MM.1S (cell line): ENCODE data around the gene KRT5.

ENCODE experiments used
- DNase-seq: peaks from one replicate; pipeline ENCODE4 v3.0.0-alpha.2; 2015
- H2AFZ ChIP-seq: fragments of 300-600 bp; sonication (generic); 2 replicates; pipeline ENCODE4 v1.6.0; 2016; ENCODE audit warnings: antibody characterized with exemption, low read length
- H3F3A ChIP-seq: fragments of 300-600 bp; sonication (generic); 2 replicates; pipeline ENCODE4 v1.6.1; 2016; ENCODE audit warnings: mild to moderate bottlenecking, antibody characterized with exemption, low read length, moderate library complexity, mixed read lengths; ENCODE audit not compliant: insufficient read depth
- H3K27ac ChIP-seq: fragments of 300-600 bp; sonication (generic); 2 replicates; pipeline ENCODE4 v1.5.1; 2016; ENCODE audit warnings: mild to moderate bottlenecking, low read length
- H3K27me3 ChIP-seq: fragments of 300-600 bp; sonication (generic); replicated peaks from 2 replicates; pipeline ENCODE4 v1.6.0; 2016; ENCODE audit warnings: low read length; ENCODE audit not compliant: insufficient read depth
- H3K36me3 ChIP-seq: fragments of 300-600 bp; sonication (generic); replicated peaks from 2 replicates; pipeline ENCODE4 v1.6.1; 2016; ENCODE audit warnings: mild to moderate bottlenecking, low read length, mixed read lengths; ENCODE audit not compliant: insufficient read depth
- H3K4me1 ChIP-seq: fragments of 300-600 bp; sonication (generic); 2 replicates; pipeline ENCODE4 v1.6.1; 2016; ENCODE audit warnings: low read length, mixed read lengths
- H3K4me2 ChIP-seq: fragments of 300-600 bp; sonication (generic); 2 replicates; pipeline ENCODE4 v1.6.0; 2016; ENCODE audit warnings: low read depth, low read length
- H3K4me3 ChIP-seq: fragments of 300-600 bp; sonication (generic); 2 replicates; pipeline ENCODE4 v1.5.1; 2016; ENCODE audit warnings: low read length, mixed read lengths
- H3K79me2 ChIP-seq: fragments of 300-600 bp; sonication (generic); 2 replicates; pipeline ENCODE4 v1.6.1; 2016; ENCODE audit warnings: mixed run types, low read length, mixed read lengths
- H3K9ac ChIP-seq: fragments of 300-600 bp; sonication (generic); 2 replicates; pipeline ENCODE4 v1.6.1; 2016; ENCODE audit warnings: low read length, mixed read lengths
- H3K9me2 ChIP-seq: fragments of 300-600 bp; sonication (generic); replicated peaks from 2 replicates; pipeline ENCODE4 v1.6.1; 2016; ENCODE audit warnings: mild to moderate bottlenecking, low read length, mixed read lengths; ENCODE audit not compliant: insufficient read depth
- H3K9me3 ChIP-seq: fragments of 300-600 bp; sonication (generic); replicated peaks from 2 replicates; pipeline ENCODE4 v1.6.1; 2016; ENCODE audit warnings: mild to moderate bottlenecking, low read length, mixed read lengths; ENCODE audit not compliant: insufficient read depth
- H4K20me1 ChIP-seq: fragments of 300-600 bp; sonication (generic); 2 replicates; pipeline ENCODE4 v1.6.1; 2016; ENCODE audit warnings: mild to moderate bottlenecking, low read length, moderate library complexity, mixed read lengths; ENCODE audit not compliant: insufficient read depth
- CTCF ChIP-seq: fragments of 300-600 bp; sonication (generic); IDR thresholded peaks from 2 replicates; pipeline ENCODE4 v1.5.1; 2016; ENCODE audit warnings: antibody characterized with exemption, low read length, mixed read lengths
- EZH2 ChIP-seq: fragments of 300-600 bp; sonication (generic); optimal IDR thresholded peaks from 2 replicates; pipeline ENCODE3; 2017; ENCODE audit warnings: low read depth, mild to moderate bottlenecking, antibody characterized with exemption, low read length, mixed read lengths
- EZH2phosphoT487 ChIP-seq: fragments of 300-600 bp; sonication (generic); IDR thresholded peaks from 2 replicates; pipeline ENCODE4 v1.6.1; 2018; ENCODE audit warnings: antibody characterized with exemption, low read length

The KRT5 gene

GRCh38 chr12:52523824-52524223 lies 3.6 kb upstream of the KRT5 start:
- TF ChIP-seq CTCF, result no peak
- no peak for TF ChIP-seq EZH2
- no peak for TF ChIP-seq EZH2phosphoT487

GRCh38 chr12:52522346-52523011 lies 2.3 kb upstream of the KRT5 start:
- Histone ChIP-seq H3K27me3 (peaks cover 79% of the 10 kb centered on the region), H3K9ac (no peak overlapping the region), H3K4me2 (no peak overlapping the region), H3K9me3 (no peaks in the 10 kb centered on the region), H3K4me1 (no peaks in the 10 kb centered on the region), H3K4me3 (no peak overlapping the region), H3K27ac (no peak overlapping the region), H4K20me1 (no peaks in the 10 kb centered on the region), H3K79me2 (no peaks in the 10 kb centered on the region), H2AFZ (no peak overlapping the region), H3K9me2 (no peaks in the 10 kb centered on the region), H3F3A (no peaks in the 10 kb centered on the region), H3K36me3 (no peaks in the 10 kb centered on the region)
- no peak for TF ChIP-seq CTCF
- DNase-seq, result no peak

More at GRCh38 chr12:52523824-52524223, 3.6 kb upstream of the KRT5 start:
- no peaks in the 10 kb centered on the region for H3K79me2 ChIP-seq
- H3F3A ChIP-seq, result no peaks in the 10 kb centered on the region
- H3K9me2 ChIP-seq, result no peaks in the 10 kb centered on the region
- no peak overlapping the region for H3K27ac ChIP-seq
- H4K20me1 ChIP-seq, result no peaks in the 10 kb centered on the region
- no peak for DNase-seq
- no peak overlapping the region for H2AFZ ChIP-seq
- H3K4me1 ChIP-seq, result no peaks in the 10 kb centered on the region
- no peaks in the 10 kb centered on the region for H3K36me3 ChIP-seq
- H3K9me3 ChIP-seq, result no peaks in the 10 kb centered on the region
- no peak overlapping the region for H3K4me2 ChIP-seq
- no peak overlapping the region for H3K4me3 ChIP-seq
- H3K27me3 ChIP-seq, result peaks cover 74% of the 10 kb centered on the region
- no peak overlapping the region for H3K9ac ChIP-seq

GRCh38 chr12:52521568-52522266 lies 1.5 kb upstream of the KRT5 start:
- no peak for DNase-seq
- H3K4me2 ChIP-seq, result no peak overlapping the region
- H3K27ac ChIP-seq, result no peak overlapping the region
- no peaks in the 10 kb centered on the region for H3K9me2 ChIP-seq
- no peaks in the 10 kb centered on the region for H3K9me3 ChIP-seq
- H2AFZ ChIP-seq, result no peak overlapping the region
- no peak overlapping the region for H3K4me3 ChIP-seq
- H3K79me2 ChIP-seq, result no peaks in the 10 kb centered on the region
- no peak for TF ChIP-seq CTCF
- TF ChIP-seq EZH2phosphoT487, result no peak
- no peak for TF ChIP-seq EZH2
- no peaks in the 10 kb centered on the region for H3K36me3 ChIP-seq
- H4K20me1 ChIP-seq, result no peaks in the 10 kb centered on the region
- no peaks in the 10 kb centered on the region for H3F3A ChIP-seq
- no peak overlapping the region for H3K9ac ChIP-seq
- H3K4me1 ChIP-seq, result no peaks in the 10 kb centered on the region
- H3K27me3 ChIP-seq, result peaks cover 83% of the 10 kb centered on the region
